GM10266 (cell line): ENCODE results near the gene FNIP1.

Experiments
- DNase-seq: peaks from one replicate; pipeline ENCODE4 v3.0.0; 2012; ENCODE audit errors: extremely low spot score
- TF ChIP-seq, protein P1 (sequence below): IDR thresholded peaks from 2 replicates; pipeline ENCODE4 v1.5.1; 2012; ENCODE audit warnings: mild to moderate bottlenecking, low read depth; ENCODE audit not compliant: control insufficient read depth, insufficient read depth; ENCODE audit errors: missing control alignments

FNIP1 gene

DNA sequence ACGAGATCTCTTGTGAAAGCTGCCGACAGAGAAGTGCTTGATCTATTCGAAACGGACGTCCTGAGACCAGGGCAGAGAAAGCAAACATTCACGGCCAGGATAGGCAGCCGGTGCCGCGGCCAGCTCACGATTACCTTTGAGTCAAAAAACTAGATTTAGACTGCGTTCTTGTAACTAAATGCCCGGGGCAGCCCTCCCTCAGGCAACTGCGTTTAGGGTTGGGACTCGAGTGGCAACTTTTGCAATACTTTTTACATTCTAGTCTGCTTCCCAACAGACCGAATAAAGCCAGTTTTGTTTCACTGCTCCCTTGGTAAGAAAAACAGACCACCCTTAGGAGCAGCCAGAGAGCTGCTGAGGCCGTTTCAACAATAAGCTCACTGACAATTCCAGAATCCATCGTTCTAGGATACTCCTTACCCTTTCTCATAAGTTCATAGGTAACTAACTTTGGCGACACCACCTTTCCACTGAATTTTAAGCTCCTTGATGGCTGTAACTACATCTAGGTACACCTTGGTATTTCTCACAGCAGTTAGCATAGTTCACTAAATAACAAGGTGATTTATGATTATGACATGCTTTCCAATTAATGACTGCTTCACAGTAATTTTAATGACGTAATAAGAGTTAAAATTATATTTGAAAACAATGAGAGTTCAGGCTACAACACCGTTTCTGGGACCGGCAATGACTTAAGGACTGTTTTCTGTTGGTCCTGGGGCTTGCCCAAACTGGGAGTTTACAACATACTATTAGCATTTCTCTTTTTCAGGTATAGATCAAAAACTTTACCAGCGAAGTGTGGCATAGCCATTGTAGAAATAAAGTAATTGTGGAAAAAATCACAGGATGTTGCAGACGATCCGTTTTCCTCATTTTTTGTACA lies 160.9 kb downstream of the FNIP1 start:
- DNase-seq = no peak
- TF ChIP-seq, protein P1, sequence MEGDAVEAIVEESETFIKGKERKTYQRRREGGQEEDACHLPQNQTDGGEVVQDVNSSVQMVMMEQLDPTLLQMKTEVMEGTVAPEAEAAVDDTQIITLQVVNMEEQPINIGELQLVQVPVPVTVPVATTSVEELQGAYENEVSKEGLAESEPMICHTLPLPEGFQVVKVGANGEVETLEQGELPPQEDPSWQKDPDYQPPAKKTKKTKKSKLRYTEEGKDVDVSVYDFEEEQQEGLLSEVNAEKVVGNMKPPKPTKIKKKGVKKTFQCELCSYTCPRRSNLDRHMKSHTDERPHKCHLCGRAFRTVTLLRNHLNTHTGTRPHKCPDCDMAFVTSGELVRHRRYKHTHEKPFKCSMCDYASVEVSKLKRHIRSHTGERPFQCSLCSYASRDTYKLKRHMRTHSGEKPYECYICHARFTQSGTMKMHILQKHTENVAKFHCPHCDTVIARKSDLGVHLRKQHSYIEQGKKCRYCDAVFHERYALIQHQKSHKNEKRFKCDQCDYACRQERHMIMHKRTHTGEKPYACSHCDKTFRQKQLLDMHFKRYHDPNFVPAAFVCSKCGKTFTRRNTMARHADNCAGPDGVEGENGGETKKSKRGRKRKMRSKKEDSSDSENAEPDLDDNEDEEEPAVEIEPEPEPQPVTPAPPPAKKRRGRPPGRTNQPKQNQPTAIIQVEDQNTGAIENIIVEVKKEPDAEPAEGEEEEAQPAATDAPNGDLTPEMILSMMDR = no peak

DNA sequence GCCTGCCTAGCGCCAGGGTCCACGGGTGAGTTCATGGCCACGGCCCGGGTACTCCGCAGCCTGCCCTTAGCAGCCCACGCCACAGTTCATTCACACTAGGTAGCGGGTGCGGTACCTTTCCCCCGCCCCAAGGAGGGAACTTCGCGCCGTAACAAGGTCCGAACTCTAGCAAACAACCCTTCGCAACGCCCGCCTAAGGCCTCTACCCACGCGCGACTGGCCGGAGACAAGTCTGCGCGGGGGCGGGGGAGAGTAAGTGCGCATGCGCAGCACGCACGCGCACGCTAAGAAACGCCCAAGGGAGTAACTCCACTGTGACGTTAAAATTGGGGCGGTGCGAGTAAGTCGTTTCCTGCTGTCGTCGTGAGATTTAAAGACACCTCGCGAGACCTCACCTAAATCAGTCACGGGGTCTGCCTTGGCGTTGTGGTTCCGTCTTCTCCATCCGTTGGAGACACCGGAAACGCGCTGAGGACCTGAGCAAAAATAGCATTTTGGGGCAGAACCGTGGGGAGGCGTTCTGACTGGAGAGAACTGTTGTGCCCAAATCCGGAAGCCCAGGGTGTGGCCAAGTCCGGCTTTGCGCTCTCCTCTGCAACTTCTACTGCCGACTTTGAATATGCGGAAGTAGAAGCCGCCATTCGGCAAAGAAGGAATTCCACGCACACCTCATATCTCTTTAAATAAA lies 161.7 kb downstream of the FNIP1 start, which contains the start of gene RAPGEF6:
TSS of gene RAPGEF6 (minus strand) at position 234 of the 688 bp plus-strand sequence. CDS start at position 35, 199 bp downstream.
- DNase-seq = peak; percentile 78
- TF ChIP-seq, protein P1 = no peak

DNA sequence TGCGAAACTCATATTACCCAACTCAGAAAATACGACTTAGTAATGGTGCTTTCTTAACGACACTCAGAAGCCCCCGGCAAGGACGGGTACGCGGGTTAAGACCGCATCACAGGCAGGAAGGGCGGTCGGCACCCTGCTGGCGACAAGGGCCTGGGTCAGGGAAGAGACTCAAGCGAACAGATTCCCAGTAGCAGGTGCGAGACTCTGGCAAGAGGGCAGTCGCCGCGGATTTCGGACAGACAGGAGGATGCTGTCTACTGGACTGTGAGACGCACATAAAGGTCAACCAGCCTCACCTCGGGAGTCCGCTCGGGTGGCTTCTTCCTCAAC lies 162.2 kb downstream of the FNIP1 start:
- no peak for DNase-seq
- TF ChIP-seq, protein P1 = no peak

DNA sequence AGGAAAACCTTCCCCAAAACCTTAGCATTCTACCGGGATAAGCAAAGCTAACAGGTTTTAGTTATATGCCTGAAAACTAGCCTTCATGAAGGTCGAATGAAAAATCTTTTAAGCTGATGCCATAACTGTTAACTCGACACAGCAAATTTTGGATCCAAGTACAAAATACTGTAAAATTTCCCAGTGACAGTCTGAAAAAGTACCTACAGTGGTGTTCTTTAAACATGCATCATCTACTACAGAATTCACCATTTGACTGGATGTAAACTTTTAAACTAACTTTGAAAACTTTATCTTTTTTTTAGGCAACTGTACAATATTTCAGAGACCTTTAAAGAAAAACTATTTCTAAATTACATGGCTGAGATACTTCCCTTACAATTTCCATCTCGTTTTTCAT lies 162.6 kb downstream of the FNIP1 start:
- TF ChIP-seq, protein P1 = no peak
- no peak for DNase-seq

DNA sequence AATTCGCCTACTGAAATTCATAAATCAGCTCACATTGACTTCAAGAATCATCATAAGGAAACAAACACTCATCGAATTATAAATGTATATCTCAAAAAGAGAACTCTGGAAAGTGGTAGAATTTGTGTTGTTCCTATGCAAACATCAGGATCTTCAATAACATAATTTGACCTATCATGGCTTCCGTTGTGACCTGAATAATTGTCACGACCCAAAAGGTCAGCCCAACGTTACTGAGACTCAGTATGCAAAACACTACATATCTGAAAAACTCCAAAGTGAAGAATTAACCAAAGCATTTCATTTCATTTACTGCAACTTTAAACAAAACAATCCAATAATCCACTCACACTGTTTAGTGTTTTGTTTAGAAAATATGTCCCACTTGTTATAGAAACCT lies 163.0 kb downstream of the FNIP1 start:
- TF ChIP-seq, protein P1 = no peak
- no peak for DNase-seq

DNA sequence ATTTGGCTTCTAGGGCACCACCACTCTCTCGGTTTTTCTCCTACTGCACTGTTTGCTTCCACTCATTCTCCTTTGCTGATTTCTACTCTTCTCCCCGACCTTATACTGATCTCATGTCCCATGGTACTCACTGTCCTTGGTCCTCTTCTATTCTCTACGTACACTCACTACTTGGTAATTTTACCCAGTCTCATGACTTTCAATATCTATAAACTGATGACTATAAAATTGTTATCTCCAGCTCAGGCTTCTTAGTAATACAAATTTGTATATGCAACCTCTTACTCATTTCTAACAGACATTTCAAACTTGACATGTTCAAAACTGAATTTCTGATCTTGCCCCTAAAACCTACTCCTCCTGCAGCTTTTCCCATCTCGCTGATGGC lies 165.9 kb downstream of the FNIP1 start:
- TF ChIP-seq, protein P1 = no peak
- DNase-seq = no peak

DNA sequence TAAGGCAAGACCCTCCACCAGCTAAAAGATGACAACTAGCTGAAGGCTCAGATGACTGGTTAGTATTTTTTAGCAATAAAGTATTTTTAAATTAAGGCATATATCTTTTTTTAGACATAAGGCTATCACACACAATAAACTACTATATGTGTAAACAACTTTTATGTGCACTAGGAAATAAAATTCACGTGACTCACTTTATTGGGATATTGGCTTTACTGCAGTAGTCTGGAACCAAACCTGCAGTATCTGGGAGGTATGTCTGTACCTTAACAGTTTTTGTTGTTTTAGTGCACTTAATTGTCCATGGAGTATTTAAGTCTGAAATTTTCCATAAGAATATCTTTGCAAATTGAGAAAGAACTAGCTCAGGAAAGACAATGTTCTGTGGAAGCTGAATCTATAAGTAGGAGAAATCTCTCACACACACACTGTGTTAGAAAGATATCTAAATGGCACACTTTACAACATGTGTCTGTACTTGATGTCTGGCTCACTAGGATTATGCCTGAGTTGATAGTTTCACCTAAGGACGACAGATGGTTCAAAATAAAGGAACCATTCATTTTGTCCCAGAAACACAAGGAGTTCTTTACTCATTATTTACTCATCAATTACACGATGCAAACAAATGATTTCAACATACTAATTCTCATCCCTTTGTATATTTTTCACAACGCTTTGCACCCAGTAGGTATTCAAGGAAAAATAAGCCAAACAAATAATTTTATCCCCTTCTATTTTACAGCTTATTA lies 166.4 kb downstream of the FNIP1 start:
- TF ChIP-seq, protein P1 = no peak
- DNase-seq = no peak
